ENCODE data around the gene CNTNAP4. TPM values are rescaled to one million over a fixed set of nuclear protein-coding genes. Genes with fewer than 3 reads are reported as not detected.

The CNTNAP4 gene
- total and polyA plus RNA-seq, 10 of the 15 experiments (the other 5 are each of a cell fraction or from before 2014, with no cell fraction given) = 0.45 to 1.9 (median 0.90) TPM

- ChIA-PET CTCF (no interaction called here), RAD21 (ENCODE audit: unreplicated experiment) (no interaction called here), POLR2A (no interaction called here), SMC1A (ENCODE audit: uncharacterized antibody, unreplicated experiment) (no interaction called here)
- no peak for FAIRE-seq
- H3K4me2 ChIP-seq (ENCODE audit: control insufficient read depth, insufficient read depth) = no peak overlapping the region
- no peak overlapping the region for H3K4me3 ChIP-seq
- no peaks in the 10 kb centered on the region for H3K27me3 ChIP-seq (replicated peaks in 1 of 2; ENCODE audit: control insufficient read depth in 2 of 2, insufficient read depth in 2 of 2, low read length in 1 of 2)
- no TSS peak for BruUV-seq (replicated peaks)
- in situ Hi-C loops (cut with MboI) (no loop called here), intact Hi-C loops (cut with micrococcal nuclease; ENCODE audit: unreplicated experiment) (no loop called here)
- H2AFZ ChIP-seq (ENCODE audit: control insufficient read depth, low read depth, low read length) = no peak overlapping the region
- WGBS (ENCODE audit: insufficient coverage, insufficient replicate concordance, low lambda C conversion rate, missing lambda C conversion rate) = 41% methylated on average over 3 of the region's 3 CpGs
- H4K20me1 ChIP-seq (ENCODE audit: control insufficient read depth, insufficient read depth) = no peaks in the 10 kb centered on the region
- DNase-seq (ENCODE audit: low read depth, low spot score) = no peak
- H3K79me2 ChIP-seq (ENCODE audit: control insufficient read depth, insufficient read depth, low read length) = no peaks in the 10 kb centered on the region
- no peak for ATAC-seq
- H3K27ac ChIP-seq (ENCODE audit: control insufficient read depth, insufficient read depth) = no peak overlapping the region
- no peaks in the 10 kb centered on the region for H3K36me3 ChIP-seq (ENCODE audit: control insufficient read depth in 2 of 2, insufficient read depth in 2 of 2, low read length in 1 of 2)
- no peak overlapping the region for H3K9ac ChIP-seq (ENCODE audit: control insufficient read depth, insufficient read depth, low read length)
- H3K9me3 ChIP-seq (replicated peaks; ENCODE audit: control insufficient read depth, insufficient read depth, low read length) = no peaks in the 10 kb centered on the region
- H3K4me1 ChIP-seq (ENCODE audit: control insufficient read depth, insufficient read depth, low read length) = no peaks in the 10 kb centered on the region
- TF ChIP-seq HSF1 (IDR thresholded peaks at IDR 0.05; ENCODE audit: low read depth, low read length) (no peak), SMAD1 (IDR thresholded peaks at IDR 0.05; ENCODE audit: low read depth, partially characterized antibody) (no peak), ZBTB11 (CRISPR knock-in tag; IDR thresholded peaks at IDR 0.05) (no peak), RB1 (IDR thresholded peaks at IDR 0.05; ENCODE audit: borderline replicate concordance) (no peak), STAT3 (IDR thresholded peaks at IDR 0.05; ENCODE audit: low read depth, low read length) (no peak), RAD51 (IDR thresholded peaks at IDR 0.05) (no peak), MYC (IDR thresholded peaks at IDR 0.05; ENCODE audit: insufficient read depth, insufficient read length, insufficient replicate concordance, low read length, severe bottlenecking) (no peak), TCF3 (IDR thresholded peaks at IDR 0.05; ENCODE audit: borderline replicate concordance, insufficient read depth, low read depth, low read length) (no peak), TCF12 (IDR thresholded peaks at IDR 0.05; ENCODE audit: low read depth, low read length) (no peak), E2F8 (IDR thresholded peaks at IDR 0.05; ENCODE audit: low read depth, partially characterized antibody) (no peak), EZH2 (IDR thresholded peaks at IDR 0.05; ENCODE audit: borderline replicate concordance, control insufficient read depth, low read depth, low read length) (no peak), RELA (IDR thresholded peaks at IDR 0.05; ENCODE audit: borderline replicate concordance, partially characterized antibody) (no peak), ZBTB4 (CRISPR knock-in tag; IDR thresholded peaks at IDR 0.05) (no peak), FOXM1 (IDR thresholded peaks at IDR 0.05; ENCODE audit: low read depth, low read length) (no peak)
Measured at GRCh38 chr16:76246587-76246986, 30.6 kb upstream of the CNTNAP4 start.

Measured in GM12878 (cell line).